ENCODE data around the gene LRP10.

Gene LRP10

DNA sequence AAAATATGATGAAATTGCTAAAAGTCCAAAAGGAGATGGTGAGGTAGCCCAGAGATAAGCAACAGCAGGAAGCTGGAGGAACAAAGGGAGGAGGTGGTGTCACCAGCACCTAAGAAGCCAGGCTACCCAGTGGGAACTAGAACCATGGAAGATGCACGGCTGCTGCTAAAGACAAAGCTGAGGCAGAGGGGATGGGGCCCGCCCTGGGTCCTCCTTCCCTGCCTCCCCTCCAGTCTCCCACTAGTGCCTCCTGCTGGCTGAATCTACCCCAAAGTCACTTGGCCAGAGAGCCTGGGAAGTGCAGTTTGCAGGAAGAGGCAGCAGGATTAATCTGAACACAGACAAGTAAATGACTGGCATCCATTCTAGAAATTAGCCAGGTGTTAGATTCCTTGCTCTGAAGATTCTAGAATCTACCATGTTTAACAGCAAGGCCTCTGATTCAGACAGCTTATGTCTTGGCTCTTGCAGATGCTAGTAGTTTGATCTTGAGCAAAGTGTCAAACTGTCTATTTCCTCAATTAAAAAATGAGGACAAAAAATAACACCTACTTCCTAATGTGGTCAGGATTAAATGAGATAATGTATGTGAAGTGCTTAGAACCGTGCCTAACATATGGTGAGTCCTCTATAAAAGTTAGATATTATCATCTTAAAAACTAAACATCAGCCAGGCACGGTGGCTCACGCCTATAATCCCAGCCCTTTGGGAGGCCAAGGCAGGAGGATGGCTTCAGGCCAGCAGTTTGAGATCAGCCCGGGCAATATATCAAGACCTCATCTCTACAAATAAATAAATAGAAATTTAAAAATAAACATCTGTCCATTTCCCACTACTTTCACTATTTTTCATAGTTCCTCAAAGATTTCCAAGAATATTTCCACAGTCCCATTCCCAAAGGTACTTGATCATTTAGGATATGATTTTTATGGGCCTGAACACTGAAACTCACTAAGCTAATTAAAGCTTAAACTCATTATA, 5.8 kb upstream of the LRP10 start:
- no peak for DNase-seq (ENCODE audit: low read depth)

DNA sequence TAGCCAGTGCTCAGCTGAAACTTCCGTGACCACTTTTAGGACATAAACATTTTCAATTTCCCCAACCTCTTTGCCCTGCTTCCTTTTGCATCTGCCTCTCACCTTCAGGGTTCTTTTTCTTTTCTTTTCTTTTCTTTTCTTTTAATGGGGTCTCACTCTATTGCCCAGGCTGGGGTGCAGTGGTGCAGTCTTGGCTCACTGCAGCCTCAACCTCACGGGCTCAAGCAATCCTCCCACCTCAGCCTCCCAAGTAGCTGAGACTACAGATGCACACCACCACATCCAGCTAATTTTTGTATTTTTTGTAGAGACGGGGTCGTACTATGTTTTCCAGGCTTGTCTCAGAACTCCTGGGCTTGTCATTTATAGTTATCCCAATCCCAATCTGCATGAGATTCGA, 4.7 kb upstream of the LRP10 start:
- DNase-seq (ENCODE audit: low read depth): no peak

- no peak for DNase-seq (ENCODE audit: low read depth)
Observed at GRCh38 chr14:22870811-22871223, 723 bp upstream of the LRP10 start.

- DNase-seq (ENCODE audit: low read depth): peak; percentile 62
Observed at GRCh38 chr14:22872033-22872832, 693 bp downstream of the LRP10 start.

- DNase-seq (ENCODE audit: low read depth): no peak
Observed at GRCh38 chr14:22872833-22873520, 1.4 kb downstream of the LRP10 start.

DNA sequence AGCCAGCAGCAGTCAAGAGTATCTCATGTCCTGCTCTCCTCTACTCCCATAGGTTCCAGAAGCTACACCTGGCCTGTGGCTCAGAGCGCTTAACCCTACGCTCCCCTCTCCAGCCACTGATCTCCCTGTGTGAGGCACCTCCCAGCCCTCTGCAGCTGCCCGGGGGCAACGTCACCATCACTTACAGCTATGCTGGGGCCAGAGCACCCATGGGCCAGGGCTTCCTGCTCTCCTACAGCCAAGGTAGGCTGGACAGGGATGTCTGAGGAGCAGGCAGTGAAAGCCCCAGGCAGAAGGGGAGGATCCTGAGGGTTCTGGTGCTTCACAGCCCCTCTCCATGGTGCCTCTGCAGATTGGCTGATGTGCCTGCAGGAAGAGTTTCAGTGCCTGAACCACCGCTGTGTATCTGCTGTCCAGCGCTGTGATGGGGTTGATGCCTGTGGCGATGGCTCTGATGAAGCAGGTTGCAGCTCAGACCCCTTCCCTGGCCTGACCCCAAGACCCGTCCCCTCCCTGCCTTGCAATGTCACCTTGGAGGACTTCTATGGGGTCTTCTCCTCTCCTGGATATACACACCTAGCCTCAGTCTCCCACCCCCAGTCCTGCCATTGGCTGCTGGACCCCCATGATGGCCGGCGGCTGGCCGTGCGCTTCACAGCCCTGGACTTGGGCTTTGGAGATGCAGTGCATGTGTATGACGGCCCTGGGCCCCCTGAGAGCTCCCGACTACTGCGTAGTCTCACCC, 3.6 kb downstream of the LRP10 start:
- no peak for DNase-seq (ENCODE audit: low read depth)

DNA sequence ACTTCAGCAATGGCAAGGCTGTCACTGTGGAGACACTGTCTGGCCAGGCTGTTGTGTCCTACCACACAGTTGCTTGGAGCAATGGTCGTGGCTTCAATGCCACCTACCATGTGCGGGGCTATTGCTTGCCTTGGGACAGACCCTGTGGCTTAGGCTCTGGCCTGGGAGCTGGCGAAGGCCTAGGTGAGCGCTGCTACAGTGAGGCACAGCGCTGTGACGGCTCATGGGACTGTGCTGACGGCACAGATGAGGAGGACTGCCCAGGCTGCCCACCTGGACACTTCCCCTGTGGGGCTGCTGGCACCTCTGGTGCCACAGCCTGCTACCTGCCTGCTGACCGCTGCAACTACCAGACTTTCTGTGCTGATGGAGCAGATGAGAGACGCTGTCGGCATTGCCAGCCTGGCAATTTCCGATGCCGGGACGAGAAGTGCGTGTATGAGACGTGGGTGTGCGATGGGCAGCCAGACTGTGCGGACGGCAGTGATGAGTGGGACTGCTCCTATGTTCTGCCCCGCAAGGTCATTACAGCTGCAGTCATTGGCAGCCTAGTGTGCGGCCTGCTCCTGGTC, 4.3 kb downstream of the LRP10 start:
- DNase-seq (ENCODE audit: low read depth): no peak

GRCh38 chr14:22877000-22877501, 5.5 kb downstream of the LRP10 start:
- DNase-seq (ENCODE audit: low read depth): no peak

GRCh38 chr14:22878271-22879246, 7.0 kb downstream of the LRP10 start:
- no peak for DNase-seq (ENCODE audit: low read depth)

DNA sequence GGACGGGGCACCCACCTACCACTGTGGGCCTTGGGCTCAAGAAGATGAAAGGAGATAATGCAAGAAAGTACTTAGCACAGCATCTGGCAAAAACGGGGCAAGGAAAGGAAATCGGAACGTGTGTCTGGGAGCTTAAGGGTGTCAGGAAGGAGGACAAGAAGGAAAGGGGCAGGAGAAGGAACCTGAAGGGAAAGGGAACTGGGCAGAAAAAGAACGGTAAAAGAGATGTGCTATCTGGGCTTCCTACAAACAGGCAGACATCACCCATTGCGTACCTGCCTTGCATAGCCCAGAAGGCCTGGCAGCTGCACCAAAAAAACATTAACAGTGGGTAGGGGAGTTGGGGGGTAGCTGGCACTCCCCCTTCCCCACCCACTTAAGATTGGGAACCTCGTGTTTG, 10.5 kb downstream of the LRP10 start:
- DNase-seq (ENCODE audit: low read depth): no peak

DNA sequence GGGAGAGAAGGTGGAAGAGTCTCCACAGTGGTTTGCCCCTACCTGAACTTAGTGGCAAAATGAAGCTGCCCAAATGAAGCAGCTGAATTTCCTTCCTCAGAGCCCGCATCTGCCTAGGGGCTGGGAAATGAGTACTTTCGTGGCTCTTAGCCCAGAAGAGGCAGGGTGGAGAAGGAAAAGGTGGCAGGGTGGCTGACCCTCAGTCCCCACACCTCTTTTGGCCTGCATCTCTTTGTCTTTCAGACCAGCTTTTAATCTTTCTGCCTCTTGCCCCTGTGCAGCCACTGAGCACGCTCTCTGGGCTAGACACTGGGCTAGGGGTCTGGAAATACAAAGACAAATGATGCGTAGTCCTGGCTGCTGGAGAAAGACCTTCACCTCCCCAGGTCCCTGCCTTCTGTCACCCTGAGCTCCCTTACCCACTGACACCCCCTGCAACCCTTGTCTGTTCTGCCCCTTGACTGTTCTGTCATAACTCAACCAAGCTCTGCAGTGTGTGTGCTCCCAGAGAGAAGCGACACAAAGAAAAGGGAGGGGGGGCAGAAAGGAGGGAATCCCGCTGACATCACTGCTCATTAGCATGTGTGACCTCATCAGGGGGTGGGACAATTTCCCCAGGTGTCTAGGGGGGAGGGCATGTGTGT, 11.1 kb downstream of the LRP10 start:
- DNase-seq (ENCODE audit: low read depth): no peak

DNA sequence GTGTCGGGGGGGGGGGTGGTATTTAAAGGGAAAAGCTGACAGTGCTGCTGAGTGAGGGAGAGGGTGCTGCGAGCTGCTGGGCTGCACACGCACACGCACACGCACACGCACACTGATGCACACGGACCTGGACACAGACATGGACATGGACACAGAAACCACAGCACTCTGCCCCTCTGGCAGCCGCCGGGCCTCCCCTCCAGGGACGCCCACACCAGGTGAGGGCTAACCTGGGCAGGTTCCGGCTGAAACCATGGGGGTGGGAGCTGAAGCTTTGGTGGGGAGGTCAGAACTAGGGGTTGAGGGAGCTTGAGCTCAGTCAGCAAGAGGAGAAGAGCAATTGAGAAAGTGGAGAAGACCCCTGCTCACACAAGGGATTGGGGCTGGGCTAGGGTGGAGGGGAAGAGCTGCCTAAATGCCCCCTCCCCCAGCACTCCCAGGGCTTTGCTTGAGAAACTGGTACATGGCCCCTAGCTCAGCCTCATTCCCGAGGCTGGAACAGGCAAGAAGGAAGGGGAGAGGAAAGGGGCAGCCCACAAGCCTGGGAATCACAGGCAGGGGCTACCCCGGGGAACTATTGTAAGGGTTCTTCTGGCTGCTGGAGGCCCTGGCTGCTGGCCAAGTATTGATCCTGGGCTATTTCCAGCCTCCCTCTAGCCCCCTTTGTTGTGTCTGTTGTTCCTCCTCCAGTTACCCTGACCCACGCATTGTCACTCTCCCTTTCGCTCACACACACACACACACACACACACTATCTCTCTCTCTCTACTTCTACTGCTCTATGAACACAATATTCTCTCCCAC, 11.8 kb downstream of the LRP10 start, which contains the start of gene REM2:
Gene REM2, plus strand, starts transcription at position 50 of the 804 bp plus-strand sequence. Its CDS starts 66 bp downstream, at position 116.
- no peak for DNase-seq (ENCODE audit: low read depth)

- no peak for DNase-seq (ENCODE audit: low read depth)
Observed at GRCh38 chr14:22884076-22884737, 12.7 kb downstream of the LRP10 start.

- DNase-seq (ENCODE audit: low read depth): no peak
Observed at GRCh38 chr14:22884738-22885523, 13.4 kb downstream of the LRP10 start.

- no peak for DNase-seq (ENCODE audit: low read depth)
Observed at GRCh38 chr14:22885975-22886374, 14.4 kb downstream of the LRP10 start.

DNA sequence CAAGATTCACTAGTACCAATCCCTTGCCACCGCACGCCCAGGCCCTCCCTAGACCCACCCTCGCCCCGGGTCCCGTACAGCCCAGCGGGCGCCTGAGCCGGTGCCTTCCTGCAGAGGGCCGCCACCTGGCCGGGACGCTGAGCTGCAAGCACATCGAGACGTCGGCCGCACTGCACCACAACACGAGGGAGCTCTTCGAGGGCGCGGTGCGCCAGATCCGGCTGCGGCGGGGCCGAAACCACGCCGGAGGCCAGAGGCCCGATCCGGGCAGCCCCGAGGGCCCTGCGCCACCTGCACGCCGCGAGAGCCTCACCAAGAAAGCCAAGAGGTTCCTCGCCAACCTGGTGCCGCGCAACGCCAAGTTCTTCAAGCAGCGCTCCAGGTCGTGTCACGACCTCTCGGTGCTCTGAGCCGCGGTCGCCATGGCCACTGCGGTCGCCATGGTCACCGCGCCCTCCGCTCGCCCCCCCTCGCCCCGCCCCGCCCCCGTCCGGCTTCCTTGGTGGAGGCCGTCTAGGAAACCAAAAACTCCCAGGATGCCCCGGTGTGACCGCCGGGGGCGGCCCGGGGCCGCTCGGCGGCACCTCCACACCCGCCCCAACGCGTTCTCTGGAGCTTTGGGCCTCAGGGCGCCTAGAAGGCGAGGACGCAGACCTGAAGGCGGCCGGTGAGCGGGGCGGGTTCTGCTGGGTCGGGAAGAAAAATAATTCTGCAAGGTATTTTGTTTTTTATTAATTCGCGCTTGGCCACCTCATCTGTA, 15.1 kb downstream of the LRP10 start:
- peak; percentile 35 for DNase-seq (ENCODE audit: low read depth)

Data from stimulated activated CD8-positive, alpha-beta memory T cell treated with anti-CD3 and anti-CD28 coated beads, Interleukin-12 subunit alpha, Interleukin-12 subunit beta, amount 100 ng/mL, for 1 hour (primary cell).